SK-N-SH (cell line): Measurements from ENCODE around the gene COBL.

Experiments used
- CHD2 ChIP-seq: fragments of 150-350 bp; IDR thresholded peaks from 2 replicates; pipeline ENCODE4 v1.6.1; 2018; ENCODE audit warnings: low read length; ENCODE audit not compliant: partially characterized antibody
- RAD21 ChIP-seq: IDR thresholded peaks from 2 replicates; pipeline ENCODE4 v1.6.1; 2012; ENCODE audit warnings: mild to moderate bottlenecking, low read length
- YY1 ChIP-seq: IDR thresholded peaks from 2 replicates; pipeline ENCODE4 v1.4.0; 2012; ENCODE audit warnings: low read depth, mild to moderate bottlenecking
- TF ChIP-seq, protein P1 (sequence below): fragments of 200-600 bp; sonication (generic); IDR thresholded peaks from 2 replicates; pipeline ENCODE4 v1.6.1; 2017; ENCODE audit warnings: antibody characterized with exemption, mild to moderate bottlenecking, moderate library complexity
- TF ChIP-seq, protein P2 (sequence below): IDR thresholded peaks from 2 replicates; pipeline ENCODE4 v1.6.1; 2012; ENCODE audit warnings: mild to moderate bottlenecking, low read depth, low read length, moderate library complexity
- TF ChIP-seq, protein P3 (sequence below): IDR thresholded peaks from 2 replicates; pipeline ENCODE4; 2012

GRCh38 chr7:51079494-51079893 is 237.1 kb downstream of the COBL start:
- TF ChIP-seq, protein P1, sequence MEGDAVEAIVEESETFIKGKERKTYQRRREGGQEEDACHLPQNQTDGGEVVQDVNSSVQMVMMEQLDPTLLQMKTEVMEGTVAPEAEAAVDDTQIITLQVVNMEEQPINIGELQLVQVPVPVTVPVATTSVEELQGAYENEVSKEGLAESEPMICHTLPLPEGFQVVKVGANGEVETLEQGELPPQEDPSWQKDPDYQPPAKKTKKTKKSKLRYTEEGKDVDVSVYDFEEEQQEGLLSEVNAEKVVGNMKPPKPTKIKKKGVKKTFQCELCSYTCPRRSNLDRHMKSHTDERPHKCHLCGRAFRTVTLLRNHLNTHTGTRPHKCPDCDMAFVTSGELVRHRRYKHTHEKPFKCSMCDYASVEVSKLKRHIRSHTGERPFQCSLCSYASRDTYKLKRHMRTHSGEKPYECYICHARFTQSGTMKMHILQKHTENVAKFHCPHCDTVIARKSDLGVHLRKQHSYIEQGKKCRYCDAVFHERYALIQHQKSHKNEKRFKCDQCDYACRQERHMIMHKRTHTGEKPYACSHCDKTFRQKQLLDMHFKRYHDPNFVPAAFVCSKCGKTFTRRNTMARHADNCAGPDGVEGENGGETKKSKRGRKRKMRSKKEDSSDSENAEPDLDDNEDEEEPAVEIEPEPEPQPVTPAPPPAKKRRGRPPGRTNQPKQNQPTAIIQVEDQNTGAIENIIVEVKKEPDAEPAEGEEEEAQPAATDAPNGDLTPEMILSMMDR = no peak
- TF ChIP-seq RAD21 = no peak
- TF ChIP-seq, protein P2, sequence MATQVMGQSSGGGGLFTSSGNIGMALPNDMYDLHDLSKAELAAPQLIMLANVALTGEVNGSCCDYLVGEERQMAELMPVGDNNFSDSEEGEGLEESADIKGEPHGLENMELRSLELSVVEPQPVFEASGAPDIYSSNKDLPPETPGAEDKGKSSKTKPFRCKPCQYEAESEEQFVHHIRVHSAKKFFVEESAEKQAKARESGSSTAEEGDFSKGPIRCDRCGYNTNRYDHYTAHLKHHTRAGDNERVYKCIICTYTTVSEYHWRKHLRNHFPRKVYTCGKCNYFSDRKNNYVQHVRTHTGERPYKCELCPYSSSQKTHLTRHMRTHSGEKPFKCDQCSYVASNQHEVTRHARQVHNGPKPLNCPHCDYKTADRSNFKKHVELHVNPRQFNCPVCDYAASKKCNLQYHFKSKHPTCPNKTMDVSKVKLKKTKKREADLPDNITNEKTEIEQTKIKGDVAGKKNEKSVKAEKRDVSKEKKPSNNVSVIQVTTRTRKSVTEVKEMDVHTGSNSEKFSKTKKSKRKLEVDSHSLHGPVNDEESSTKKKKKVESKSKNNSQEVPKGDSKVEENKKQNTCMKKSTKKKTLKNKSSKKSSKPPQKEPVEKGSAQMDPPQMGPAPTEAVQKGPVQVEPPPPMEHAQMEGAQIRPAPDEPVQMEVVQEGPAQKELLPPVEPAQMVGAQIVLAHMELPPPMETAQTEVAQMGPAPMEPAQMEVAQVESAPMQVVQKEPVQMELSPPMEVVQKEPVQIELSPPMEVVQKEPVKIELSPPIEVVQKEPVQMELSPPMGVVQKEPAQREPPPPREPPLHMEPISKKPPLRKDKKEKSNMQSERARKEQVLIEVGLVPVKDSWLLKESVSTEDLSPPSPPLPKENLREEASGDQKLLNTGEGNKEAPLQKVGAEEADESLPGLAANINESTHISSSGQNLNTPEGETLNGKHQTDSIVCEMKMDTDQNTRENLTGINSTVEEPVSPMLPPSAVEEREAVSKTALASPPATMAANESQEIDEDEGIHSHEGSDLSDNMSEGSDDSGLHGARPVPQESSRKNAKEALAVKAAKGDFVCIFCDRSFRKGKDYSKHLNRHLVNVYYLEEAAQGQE = no peak
- no peak for TF ChIP-seq CHD2
- TF ChIP-seq, protein P3, sequence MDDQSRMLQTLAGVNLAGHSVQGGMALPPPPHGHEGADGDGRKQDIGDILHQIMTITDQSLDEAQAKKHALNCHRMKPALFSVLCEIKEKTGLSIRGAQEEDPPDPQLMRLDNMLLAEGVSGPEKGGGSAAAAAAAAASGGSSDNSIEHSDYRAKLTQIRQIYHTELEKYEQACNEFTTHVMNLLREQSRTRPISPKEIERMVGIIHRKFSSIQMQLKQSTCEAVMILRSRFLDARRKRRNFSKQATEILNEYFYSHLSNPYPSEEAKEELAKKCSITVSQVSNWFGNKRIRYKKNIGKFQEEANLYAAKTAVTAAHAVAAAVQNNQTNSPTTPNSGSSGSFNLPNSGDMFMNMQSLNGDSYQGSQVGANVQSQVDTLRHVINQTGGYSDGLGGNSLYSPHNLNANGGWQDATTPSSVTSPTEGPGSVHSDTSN = no peak
- TF ChIP-seq YY1 = no peak
